Adrenal gland (tissue), 5 donors: ENCODE data around the gene KIAA0930.

Experiments used
- POLR2A ChIP-seq, 2 donors: fragments of 450-650 bp; IDR thresholded peaks; one replicate each; pipeline ENCODE4 v1.6.1; 2017; ENCODE audit warnings: antibody characterized with exemption in 2 of 2, mild to moderate bottlenecking in 2 of 2, moderate library complexity in 1 of 2
- TF ChIP-seq, protein P1 (sequence below), 6 experiments: fragments of 450-650 bp in 4 of 6; fragments of 200-600 bp in 2 of 6; sonication (generic) in 1 of 6; IDR thresholded peaks; 1 replicate in 5 of 6; 2 replicates in 1 of 6; pipeline versions ENCODE4 v1.5.1 to v1.8.0; 2016 to 2021; ENCODE audit warnings: antibody characterized with exemption in 6 of 6, mild to moderate bottlenecking in 2 of 6, moderate library complexity in 1 of 6
- donor health status: DM: no; HTN: no; CAD: no.

GRCh38 chr22:45262931-45263462 is 22.3 kb upstream of the KIAA0930 start:
- no peak for TF ChIP-seq POLR2A (IDR thresholded peaks at IDR 0.05)
- TF ChIP-seq, protein P1, sequence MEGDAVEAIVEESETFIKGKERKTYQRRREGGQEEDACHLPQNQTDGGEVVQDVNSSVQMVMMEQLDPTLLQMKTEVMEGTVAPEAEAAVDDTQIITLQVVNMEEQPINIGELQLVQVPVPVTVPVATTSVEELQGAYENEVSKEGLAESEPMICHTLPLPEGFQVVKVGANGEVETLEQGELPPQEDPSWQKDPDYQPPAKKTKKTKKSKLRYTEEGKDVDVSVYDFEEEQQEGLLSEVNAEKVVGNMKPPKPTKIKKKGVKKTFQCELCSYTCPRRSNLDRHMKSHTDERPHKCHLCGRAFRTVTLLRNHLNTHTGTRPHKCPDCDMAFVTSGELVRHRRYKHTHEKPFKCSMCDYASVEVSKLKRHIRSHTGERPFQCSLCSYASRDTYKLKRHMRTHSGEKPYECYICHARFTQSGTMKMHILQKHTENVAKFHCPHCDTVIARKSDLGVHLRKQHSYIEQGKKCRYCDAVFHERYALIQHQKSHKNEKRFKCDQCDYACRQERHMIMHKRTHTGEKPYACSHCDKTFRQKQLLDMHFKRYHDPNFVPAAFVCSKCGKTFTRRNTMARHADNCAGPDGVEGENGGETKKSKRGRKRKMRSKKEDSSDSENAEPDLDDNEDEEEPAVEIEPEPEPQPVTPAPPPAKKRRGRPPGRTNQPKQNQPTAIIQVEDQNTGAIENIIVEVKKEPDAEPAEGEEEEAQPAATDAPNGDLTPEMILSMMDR (IDR thresholded peaks at IDR 0.05): no peak
